Measurements from ENCODE around the gene NELFB. TPM values are rescaled to one million over a fixed set of nuclear protein-coding genes. Genes with fewer than 3 reads are reported as not detected.

NELFB gene
- total and polyA plus RNA-seq, 9 of the 15 experiments (the other 6 are each of a cell fraction or from before 2014, with no cell fraction given) = 0.24 to 84.0 (median 29.7) TPM

GRCh38 chr9:137305798-137306065 is 50.6 kb downstream of the NELFB start:
- intact Hi-C loops (cut with micrococcal nuclease) (loop anchor here (10.0 kb wide), 1 partner anchor 119 kb away; the partner anchor contains the start of genes EXD3 and NOXA1), in situ Hi-C loops (cut with MboI) (no loop called here)
- no peak for ATAC-seq
- no TSS peak for BruUV-seq (replicated peaks)
- H3K36me3 ChIP-seq (ENCODE audit: control insufficient read depth, insufficient read depth, low read length) = no peaks in the 10 kb centered on the region
- H3K4me2 ChIP-seq (ENCODE audit: insufficient read depth, low read length) = no peak overlapping the region
- no peak for FAIRE-seq
- no peak overlapping the region for H3K4me3 ChIP-seq
- H3K27me3 ChIP-seq (ENCODE audit: control insufficient read depth in 2 of 2, insufficient read depth in 2 of 2, low read length in 2 of 2) = no peaks in the 10 kb centered on the region
- ChIA-PET CTCF (ENCODE audit: low intra/inter-chr PET ratio) (no interaction called here), POLR2A (interaction anchor here (0.6 to 0.7 kb wide), 2 partner anchors 65 to 191 kb away, joined by 3 to 4 read pairs; no protein-coding TSS in a partner anchor)
- H3K9me1 ChIP-seq (ENCODE audit: control insufficient read depth, insufficient read depth, low read length) = peaks cover 7% of the 10 kb centered on the region
- DNase-seq (ENCODE audit: extremely low read depth in 1 of 4, low spot score in 3 of 4) = no peak
- H3K79me2 ChIP-seq (ENCODE audit: control insufficient read depth, insufficient read depth, low read length) = peaks cover 10% of the 10 kb centered on the region
- H3K9me3 ChIP-seq (replicated peaks; ENCODE audit: control insufficient read depth, insufficient read depth, low read depth, low read length) = no peaks in the 10 kb centered on the region
- WGBS (ENCODE audit: insufficient coverage, low coverage, missing lambda C conversion rate) = 64% methylated on average over 7 of the region's 8 CpGs
- TF ChIP-seq ARID3A (IDR thresholded peaks at IDR 0.05; ENCODE audit: borderline replicate concordance, low read depth, low read length) (no peak), ZNF311 (CRISPR knock-in tag; IDR thresholded peaks at IDR 0.05) (no peak), LCOR (CRISPR knock-in tag; IDR thresholded peaks at IDR 0.05) (no peak), ZBTB49 (CRISPR knock-in tag; IDR thresholded peaks at IDR 0.05; ENCODE audit: borderline replicate concordance) (no peak), ZNF12 (CRISPR knock-in tag; IDR thresholded peaks at IDR 0.05) (0 out of 2 replicates have a peak, but pooled peaks have one; percentile 12), CTCF (IDR thresholded peaks at IDR 0.05 in 2 of 3, conservative IDR thresholded peaks at IDR 0.05 in 1 of 3; ENCODE audit: insufficient read depth in 2 of 3, low read depth in 1 of 3, low read length in 3 of 3) (0 out of 6 replicates have a peak, but pooled peaks of 1 of the 3 experiments have one; percentile 10), ZFX (CRISPR knock-in tag; IDR thresholded peaks at IDR 0.05) (0 out of 2 replicates have a peak, but pooled peaks have one; percentile 11)
- H4K20me1 ChIP-seq (replicated peaks; ENCODE audit: control insufficient read depth, insufficient read depth, low read length) = peaks cover 6% of the 10 kb centered on the region
- no peak overlapping the region for H3K27ac ChIP-seq (ENCODE audit: extremely low read depth, low read depth, low read length)
- peaks cover 15 to 91% of the 10 kb centered on the region in 2 experiments for H3K4me1 ChIP-seq (replicated peaks in 1 of 2; ENCODE audit: control insufficient read depth in 2 of 2, insufficient read depth in 2 of 2, low read length in 2 of 2)
- H3K9ac ChIP-seq (ENCODE audit: insufficient read depth in 1 of 2, low read depth in 2 of 2, low read length in 2 of 2) = no peak overlapping the region
- no peak overlapping the region for H2AFZ ChIP-seq (ENCODE audit: low read depth, low read length)
